ENCODE data around the gene HS3ST5. TPM values are rescaled to one million over a fixed set of nuclear protein-coding genes. Genes with fewer than 3 reads are reported as not detected.

HS3ST5 gene
- total RNA-seq, 1 experiment from 2014 or later: not detected

GRCh38 chr6:114301596-114302219 is 41.1 kb downstream of the HS3ST5 start:
- no peak for ATAC-seq
- Histone ChIP-seq H3K9ac (ENCODE audit: low read length) (no peak overlapping the region), H3K4me2 (ENCODE audit: low read length) (no peak overlapping the region), H3K4me3 (replicated peaks in 1 of 2; ENCODE audit: low read depth in 1 of 2, low read length in 2 of 2) (no peak overlapping the region), H2AFZ (ENCODE audit: low read depth, low read length, poor library complexity, severe bottlenecking) (no peak overlapping the region), H3K9me3 (ENCODE audit: control insufficient read depth in 1 of 2, insufficient read depth in 1 of 2, low read depth in 1 of 2, low read length in 2 of 2) (no peaks in the 10 kb centered on the region), H3K36me3 (ENCODE audit: control insufficient read depth in 1 of 2, insufficient read depth in 2 of 2, low read length in 2 of 2) (no peaks in the 10 kb centered on the region), H4K20me1 (ENCODE audit: insufficient read depth) (no peaks in the 10 kb centered on the region), H3K79me2 (ENCODE audit: insufficient read depth, low read length) (no peaks in the 10 kb centered on the region), H3K27me3 (ENCODE audit: insufficient read depth, low read length) (no peaks in the 10 kb centered on the region), H3K9me2 (ENCODE audit: insufficient read depth) (no peaks in the 10 kb centered on the region), H3K27ac (ENCODE audit: low read depth, low read length) (no peak overlapping the region), H3K4me1 (ENCODE audit: control insufficient read depth in 1 of 2, insufficient read depth in 2 of 2, low read length in 2 of 2) (no peaks in the 10 kb centered on the region)
- TF ChIP-seq JUND (IDR thresholded peaks at IDR 0.05) (no peak), REST (IDR thresholded peaks at IDR 0.05; ENCODE audit: low read depth) (no peak), CBX3 (IDR thresholded peaks at IDR 0.05; ENCODE audit: low read depth) (no peak)
- BruUV-seq (replicated peaks): no TSS peak
- ChIA-PET POLR2A (no interaction called here), RAD21 (ENCODE audit: low non-redundant PET in 1 of 2, low total read pairs in 2 of 2, uncharacterized antibody in 2 of 2, unreplicated experiment in 2 of 2) (no interaction called here), CTCF (no interaction called here)
- intact Hi-C loops (cut with micrococcal nuclease): no loop called here
- DNase-seq (ENCODE audit: low read depth, low spot score): no peak

GRCh38 chr6:114297135-114297534 is 45.7 kb downstream of the HS3ST5 start:
- POLR2A ChIA-PET: no interaction called here
- Histone ChIP-seq H3K27ac (ENCODE audit: low read depth, low read length) (no peak overlapping the region), H3K9ac (ENCODE audit: low read length) (no peak overlapping the region), H4K20me1 (ENCODE audit: insufficient read depth) (no peaks in the 10 kb centered on the region; the same call in 1 of the 2 replicates), H3K4me1 (ENCODE audit: control insufficient read depth in 1 of 2, insufficient read depth in 2 of 2, low read length in 2 of 2) (no peaks in the 10 kb centered on the region), H3K79me2 (ENCODE audit: insufficient read depth, low read length) (no peaks in the 10 kb centered on the region), H2AFZ (ENCODE audit: low read depth, low read length, poor library complexity, severe bottlenecking) (no peak overlapping the region), H3K4me3 (replicated peaks in 1 of 2; ENCODE audit: low read depth in 1 of 2, low read length in 2 of 2) (no peak overlapping the region), H3K4me2 (ENCODE audit: low read length) (no peak overlapping the region), H3K36me3 (ENCODE audit: control insufficient read depth in 1 of 2, insufficient read depth in 2 of 2, low read length in 2 of 2) (no peaks in the 10 kb centered on the region), H3K9me2 (ENCODE audit: insufficient read depth) (no peaks in the 10 kb centered on the region), H3K9me3 (ENCODE audit: control insufficient read depth in 1 of 2, insufficient read depth in 1 of 2, low read depth in 1 of 2, low read length in 2 of 2) (no peaks in the 10 kb centered on the region), H3K27me3 (ENCODE audit: insufficient read depth, low read length) (peaks cover 4% of the 10 kb centered on the region; the same call in 1 of the 2 replicates)
- no peak for ATAC-seq
- RAD21 ChIA-PET (ENCODE audit: low non-redundant PET in 1 of 2, low total read pairs in 2 of 2, uncharacterized antibody in 2 of 2, unreplicated experiment in 2 of 2): no interaction called here
- DNase-seq (ENCODE audit: low read depth, low spot score): no peak
- BruUV-seq (replicated peaks): no TSS peak
- intact Hi-C loops (cut with micrococcal nuclease): no loop called here
- TF ChIP-seq ATF3 (IDR thresholded peaks at IDR 0.05) (no peak), POLR2AphosphoS5 (IDR thresholded peaks at IDR 0.05; ENCODE audit: low read depth, low read length) (no peak), EZH2 (IDR thresholded peaks at IDR 0.05) (no peak), CBX3 (IDR thresholded peaks at IDR 0.05; ENCODE audit: low read depth) (no peak)
- CTCF ChIA-PET: no interaction called here

All from HCT116 (cell line).